ENCODE results near the gene IRF2BP2. TPM values are rescaled to one million over a fixed set of nuclear protein-coding genes. Genes with fewer than 3 reads are reported as not detected.

The IRF2BP2 gene
- polyA plus RNA-seq, 4 donors = 42.4 to 195 (median 63.9) TPM

Other genes with a start within 250 kb of the IRF2BP2 start
- 100 to 1,000 TPM in 1 of 4 donors, 10 to 100 TPM in 3; 45.4 to 154 (median 88.8) TPM for gene COA6, start 236.7 kb downstream of the IRF2BP2 start, polyA plus RNA-seq
- 10 to 100 TPM in 3 of 4 donors, 1 to 10 TPM in 1; 8.1 to 67.5 (median 19.4) TPM for gene TARBP1, start 131.0 kb downstream of the IRF2BP2 start, polyA plus RNA-seq